HG02973 (cell line): Measurements from ENCODE around the gene CHERP.
"Not testable (repeated sequence)": the region's sequence is repeated elsewhere in the genome, so short reads cannot be mapped to it uniquely, and the experiment has no call there.

Source experiments
- ATAC-seq: cut with Tn5 transposase; IDR thresholded peaks from one replicate; pipeline ENCODE4 v1.9.1; 2021; ENCODE audit warnings: moderate library complexity; ENCODE audit not compliant: unreplicated experiment

Gene CHERP

DNA sequence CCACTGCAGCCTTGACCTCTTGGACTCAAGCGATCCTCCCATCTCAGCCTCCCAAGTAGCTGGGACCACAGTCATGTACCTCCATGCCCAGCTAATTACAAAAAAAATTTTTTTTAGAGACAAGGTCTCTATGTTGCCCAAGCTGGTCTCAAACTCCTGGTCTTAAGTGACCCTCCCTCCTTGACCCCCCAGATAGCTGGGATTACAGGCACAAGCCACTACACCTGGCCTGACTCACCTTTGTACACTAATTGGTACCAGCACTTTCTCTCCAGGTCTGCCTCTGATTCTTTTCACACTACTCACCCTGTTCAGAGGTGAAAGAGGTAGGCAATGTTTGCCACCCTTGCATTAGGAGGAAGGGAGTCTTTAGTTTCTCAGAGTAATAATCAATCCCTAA lies 64.9 kb downstream of the CHERP start:
- no peak for ATAC-seq

DNA sequence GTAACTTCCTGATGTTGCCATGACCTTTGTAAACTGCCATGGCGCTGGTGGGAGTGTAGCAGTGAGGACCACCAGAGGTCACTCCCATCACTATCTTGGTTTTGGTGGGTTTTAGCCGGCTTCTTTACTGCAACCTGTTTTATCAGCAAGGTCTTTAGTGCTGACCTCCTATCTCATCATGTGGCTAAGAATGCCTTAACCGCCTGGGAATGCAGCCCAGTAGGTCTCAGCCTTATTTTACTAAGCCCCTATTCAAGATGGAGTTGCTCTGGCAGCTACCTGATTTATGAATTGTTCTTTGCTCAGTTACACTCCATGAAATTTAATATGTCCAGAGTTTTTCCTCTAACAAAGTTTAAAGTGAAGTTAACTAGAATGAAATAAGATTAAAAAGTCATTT lies 65.8 kb downstream of the CHERP start:
- ATAC-seq: no peak

DNA sequence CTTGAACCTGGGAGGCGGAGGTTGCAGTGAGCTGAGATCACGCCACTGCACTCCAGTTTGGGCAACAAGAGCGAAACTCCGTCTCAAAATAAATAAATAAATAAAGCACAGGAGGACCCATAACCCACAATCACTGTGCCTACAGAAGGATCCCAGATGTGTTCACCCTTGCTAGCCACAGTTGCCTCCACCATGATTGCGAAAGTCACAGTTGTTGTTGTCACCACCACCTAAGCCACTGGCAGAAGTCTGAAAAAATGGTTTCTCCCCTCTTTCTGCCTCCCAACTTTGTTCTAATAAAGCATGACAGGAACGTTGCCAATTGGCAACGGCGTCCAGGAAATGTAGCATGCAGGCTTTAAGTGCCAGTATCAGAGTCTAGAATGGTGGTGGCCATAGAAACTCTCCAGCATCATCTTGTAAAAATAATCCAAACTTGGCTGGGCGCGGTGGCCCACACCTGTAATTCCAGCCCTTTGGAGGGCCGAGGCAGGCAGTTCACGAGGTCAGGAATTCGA lies 68.3 kb downstream of the CHERP start:
- ATAC-seq: no peak

DNA sequence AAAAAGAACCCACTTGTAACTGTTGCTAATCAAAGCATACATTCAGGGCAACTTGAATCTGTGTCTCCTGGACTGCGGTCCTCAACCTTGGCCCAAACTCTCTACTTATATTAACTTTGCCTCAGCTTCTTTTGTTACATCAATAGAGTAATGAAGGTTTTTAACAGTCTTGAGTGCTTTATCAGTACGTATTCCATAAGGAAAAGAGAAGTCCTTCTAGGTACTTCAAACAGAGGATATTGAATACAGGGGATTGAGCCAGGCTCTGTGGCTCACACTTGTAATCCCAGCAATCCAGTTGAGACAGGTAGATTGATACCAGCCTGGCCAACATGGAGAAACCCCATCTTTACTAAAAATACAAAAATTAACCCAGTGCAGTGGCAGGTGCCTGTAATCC lies 69.2 kb downstream of the CHERP start:
- ATAC-seq: no peak

DNA sequence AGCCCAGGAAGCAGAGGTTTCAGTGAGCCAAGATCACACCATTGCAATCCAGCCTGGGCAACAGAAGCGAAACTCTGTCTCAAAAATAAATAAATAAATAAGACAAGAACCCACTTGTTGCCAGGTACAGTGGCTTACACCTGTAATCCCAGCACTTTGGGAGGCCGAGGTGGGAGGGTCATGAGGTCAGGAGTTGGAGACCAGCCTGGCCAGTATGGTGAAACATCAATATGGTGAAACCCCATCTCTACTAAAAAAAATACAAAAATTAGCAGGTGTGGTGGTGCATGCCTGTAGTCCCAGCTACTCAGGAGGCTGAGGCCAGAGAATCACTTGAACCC lies 69.7 kb downstream of the CHERP start:
- ATAC-seq: not testable (repeated sequence)

GRCh38 chr19:16470911-16471811 lies 71.1 kb downstream of the CHERP start:
- peak; percentile 25 for ATAC-seq

- ATAC-seq: no peak
Observed at GRCh38 chr19:16470541-16470910, 71.7 kb downstream of the CHERP start.
